Neural progenitor cell (in vitro differentiated cells): ENCODE data around the gene NIN. TPM values are rescaled to one million over a fixed set of nuclear protein-coding genes. Genes with fewer than 3 reads are reported as not detected.
A peak's percentile ranks its signal among the peaks of the same experiment; 100 is the strongest.

Experiments
- DNase-seq: peaks from one replicate; pipeline ENCODE4 v3.0.0-alpha.2; 2016; ENCODE audit warnings: low spot score
- H2AFZ ChIP-seq: fragments of 200-600 bp; sonication (generic); replicated peaks from 2 replicates; pipeline ENCODE4 v1.6.1; 2016; ENCODE audit warnings: antibody characterized with exemption
- H3F3A ChIP-seq: fragments of 200-600 bp; sonication (generic); 2 replicates; pipeline ENCODE4 v1.6.1; 2016; ENCODE audit warnings: antibody characterized with exemption, low read depth
- H3K27ac ChIP-seq: fragments of 200-600 bp; sonication (generic); 2 replicates; pipeline ENCODE4 v1.5.1; 2016; ENCODE audit warnings: mild to moderate bottlenecking
- H3K27me3 ChIP-seq: fragments of 200-600 bp; sonication (generic); 2 replicates; pipeline ENCODE4 v1.6.1; 2016; ENCODE audit warnings: mild to moderate bottlenecking, moderate library complexity
- H3K36me3 ChIP-seq: fragments of 200-600 bp; sonication (generic); 2 replicates; pipeline ENCODE4 v1.5.1; 2016
- H3K4me1 ChIP-seq: fragments of 200-600 bp; sonication (generic); 2 replicates; pipeline ENCODE4 v1.6.1; 2016; ENCODE audit warnings: mixed run types
- H3K4me2 ChIP-seq: fragments of 200-600 bp; sonication (generic); 2 replicates; pipeline ENCODE4 v1.6.1; 2016
- H3K4me3 ChIP-seq: fragments of 200-600 bp; sonication (generic); 2 replicates; pipeline ENCODE4 v1.5.1; 2016
- H3K79me2 ChIP-seq: fragments of 200-600 bp; sonication (generic); 2 replicates; pipeline ENCODE4 v1.6.1; 2016; ENCODE audit warnings: low read depth
- H3K9ac ChIP-seq: fragments of 200-600 bp; sonication (generic); 2 replicates; pipeline ENCODE4 v1.6.1; 2016
- H3K9me3 ChIP-seq: fragments of 200-600 bp; sonication (generic); 2 replicates; pipeline ENCODE4 v1.5.1; 2016; ENCODE audit warnings: low read depth
- H4K20me1 ChIP-seq: fragments of 200-600 bp; sonication (generic); 2 replicates; pipeline ENCODE4 v1.6.1; 2016; ENCODE audit warnings: low read depth
- H3K27ac Mint-ChIP-seq: 3 replicates; pipeline ENCODE4 v1.8.0; 2021; ENCODE audit warnings: mixed read lengths
- H3K27me3 Mint-ChIP-seq: 2 replicates; pipeline ENCODE4 v1.8.0; 2022; ENCODE audit warnings: low read depth, mild to moderate bottlenecking, inconsistent platforms, moderate library complexity, mixed read lengths; ENCODE audit not compliant: insufficient read depth
- H3K36me3 Mint-ChIP-seq: 3 replicates; pipeline ENCODE4 v1.8.0; 2021; ENCODE audit warnings: mixed read lengths
- H3K4me1 Mint-ChIP-seq: 3 replicates; pipeline ENCODE4 v1.8.0; 2021; ENCODE audit warnings: mixed read lengths
- H3K4me3 Mint-ChIP-seq: 3 replicates; pipeline ENCODE4 v1.8.0; 2021; ENCODE audit warnings: mild to moderate bottlenecking, moderate library complexity, mixed read lengths
- H3K9me3 Mint-ChIP-seq: 3 replicates; pipeline ENCODE4 v1.8.0; 2020; ENCODE audit warnings: mixed read lengths
- CTCF ChIP-seq: fragments of 200-600 bp; sonication (generic); IDR thresholded peaks from 2 replicates; pipeline ENCODE4 v1.5.1; 2017; ENCODE audit warnings: antibody characterized with exemption, mild to moderate bottlenecking
- EZH2 ChIP-seq: fragments of 200-600 bp; sonication (generic); IDR thresholded peaks from 2 replicates; pipeline ENCODE4 v1.6.1; 2017; ENCODE audit warnings: antibody characterized with exemption, mild to moderate bottlenecking, moderate library complexity
- EZH2phosphoT487 ChIP-seq: fragments of 200-600 bp; sonication (generic); IDR thresholded peaks from 2 replicates; pipeline ENCODE4 v1.6.1; 2017; ENCODE audit warnings: antibody characterized with exemption
- total RNA-seq: library from RNA; depleted of rRNA; stranded (reverse); fragments of >200 nt; gene quantifications from 2 replicates; pipeline ENCODE4 v1.2.3, GENCODE V29; 2015; ENCODE audit warnings: low replicate concordance

Gene NIN
- total RNA-seq, 1 donor from 2014 or later, result 49.0 TPM

DNA sequence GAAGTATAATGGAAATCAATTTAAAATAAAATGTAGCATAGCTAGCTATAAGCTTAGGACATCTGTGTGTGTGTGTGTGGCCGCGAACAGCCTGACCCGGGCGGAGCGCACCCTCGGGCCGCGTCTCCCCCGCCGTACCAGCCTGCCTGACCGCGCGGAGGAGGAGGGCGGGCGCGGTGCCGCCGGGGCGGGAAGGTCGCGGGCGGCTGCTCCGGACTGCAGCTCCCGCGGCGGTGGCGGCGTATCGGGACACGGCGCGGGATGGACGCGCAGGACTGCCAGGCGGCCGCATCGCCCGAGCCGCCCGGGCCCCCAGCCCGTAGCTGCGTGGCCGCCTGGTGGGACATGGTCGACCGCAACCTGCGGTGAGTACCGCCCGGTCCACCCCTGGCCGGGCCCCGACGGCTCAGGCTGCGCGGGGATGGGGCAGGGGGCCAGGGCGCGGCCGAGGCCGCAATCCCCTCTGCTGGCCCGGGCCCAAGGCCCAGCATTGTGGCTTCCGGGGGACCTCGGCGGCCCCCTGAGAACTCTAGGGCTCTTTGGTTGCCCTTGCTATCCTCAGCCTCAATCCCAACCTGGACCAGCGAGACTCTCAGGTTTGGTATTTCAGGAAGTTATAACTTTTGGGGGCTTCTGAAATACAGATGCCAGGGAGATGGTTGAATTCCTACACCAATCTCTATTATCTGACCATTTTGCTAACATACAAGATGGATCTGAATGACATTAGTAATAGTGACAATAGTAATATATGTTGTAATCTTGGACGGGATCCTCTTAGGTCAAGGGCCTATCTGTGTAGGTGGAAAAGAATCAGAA is 41.2 kb upstream of the NIN start, which contains the start of gene ABHD12B:
Gene ABHD12B (plus strand): TSS at position 140 of the 819 bp plus-strand sequence. CDS start 122 bp downstream, at position 262.
- peaks cover 6% of the 10 kb centered on the region for H3F3A ChIP-seq
- peak; percentile 56 for DNase-seq
- H3K4me1 ChIP-seq, result peaks cover 16% of the 10 kb centered on the region
- no peaks in the 10 kb centered on the region for H3K36me3 ChIP-seq
- H3K27ac Mint-ChIP-seq, result no peak within 1 kb of the TSS
- H3K4me3 Mint-ChIP-seq, result no peak within 1 kb of the TSS
- H3K27ac ChIP-seq, result no peak within 1 kb of the TSS
- H2AFZ ChIP-seq, result peak within 1 kb of the TSS; percentile 47
- peak within 1 kb of the TSS; percentile 45 for H3K4me3 ChIP-seq
- peak within 1 kb of the TSS; percentile 70 for H3K4me2 ChIP-seq
- peaks cover 20% of the 10 kb centered on the region for H3K27me3 Mint-ChIP-seq
- H4K20me1 ChIP-seq, result peaks cover 7% of the 10 kb centered on the region
- peaks cover 2% of the 10 kb centered on the region for H3K9me3 Mint-ChIP-seq
- H3K4me1 Mint-ChIP-seq, result peaks cover 26% of the 10 kb centered on the region
- no peaks in the 10 kb centered on the region for H3K9me3 ChIP-seq
- no peaks in the 10 kb centered on the region for H3K79me2 ChIP-seq
- no peak for TF ChIP-seq CTCF
- peak; percentile 71 for TF ChIP-seq EZH2phosphoT487
- TF ChIP-seq EZH2, result peak; percentile 81
- no peaks in the 10 kb centered on the region for H3K36me3 Mint-ChIP-seq
- H3K9ac ChIP-seq, result no peak within 1 kb of the TSS
- peaks cover 49% of the 10 kb centered on the region for H3K27me3 ChIP-seq

- no peaks in the 10 kb centered on the region for H3K36me3 Mint-ChIP-seq
- Histone ChIP-seq H3K79me2 (no peaks in the 10 kb centered on the region), H2AFZ (no peak overlapping the region), H3K4me1 (peaks cover 16% of the 10 kb centered on the region), H3K27ac (no peak overlapping the region), H3K4me3 (peak overlapping the region; percentile 45), H3K36me3 (no peaks in the 10 kb centered on the region), H3K27me3 (peaks cover 49% of the 10 kb centered on the region), H3F3A (peaks cover 6% of the 10 kb centered on the region), H3K9me3 (no peaks in the 10 kb centered on the region), H4K20me1 (peaks cover 7% of the 10 kb centered on the region), H3K4me2 (peak overlapping the region; percentile 70), H3K9ac (no peak overlapping the region)
- H3K4me1 Mint-ChIP-seq, result peaks cover 23% of the 10 kb centered on the region
- H3K4me3 Mint-ChIP-seq, result no peak overlapping the region
- TF ChIP-seq EZH2phosphoT487, result no peak
- no peak for TF ChIP-seq EZH2
- no peak for TF ChIP-seq CTCF
- no peak for DNase-seq
- H3K9me3 Mint-ChIP-seq, result peaks cover 2% of the 10 kb centered on the region
- no peak overlapping the region for H3K27ac Mint-ChIP-seq
- peaks cover 20% of the 10 kb centered on the region for H3K27me3 Mint-ChIP-seq
These were observed 40.3 kb upstream of the NIN start for GRCh38 chr14:50871228-50871627.

- no peak for TF ChIP-seq EZH2phosphoT487
- TF ChIP-seq CTCF, result no peak
- TF ChIP-seq EZH2, result no peak
- H3F3A ChIP-seq, result no peaks in the 10 kb centered on the region
- no peaks in the 10 kb centered on the region for H3K79me2 ChIP-seq
- H3K4me1 ChIP-seq, result peaks cover 4% of the 10 kb centered on the region
- H2AFZ ChIP-seq, result no peak overlapping the region
- H4K20me1 ChIP-seq, result no peaks in the 10 kb centered on the region
- no peak overlapping the region for H3K9ac ChIP-seq
- no peaks in the 10 kb centered on the region for H3K36me3 ChIP-seq
- H3K4me2 ChIP-seq, result no peak overlapping the region
- Mint-ChIP-seq H3K27me3 (peaks cover 2% of the 10 kb centered on the region), H3K9me3 (peaks cover 2% of the 10 kb centered on the region), H3K4me1 (peaks cover 26% of the 10 kb centered on the region), H3K4me3 (no peak overlapping the region), H3K36me3 (no peaks in the 10 kb centered on the region), H3K27ac (no peak overlapping the region)
- DNase-seq, result no peak
- no peak overlapping the region for H3K27ac ChIP-seq
- H3K27me3 ChIP-seq, result peaks cover 7% of the 10 kb centered on the region
- no peaks in the 10 kb centered on the region for H3K9me3 ChIP-seq
- H3K4me3 ChIP-seq, result no peak overlapping the region
These were observed 34.6 kb upstream of the NIN start for GRCh38 chr14:50865391-50866076.
